Measurements from ENCODE around the gene SLC27A6.

Gene SLC27A6

GRCh38 chr5:129082225-129083136 lies 117.2 kb downstream of the SLC27A6 start:
- Histone ChIP-seq H4K20me1 (ENCODE audit: insufficient read depth, low read length) (no peaks in the 10 kb centered on the region), H2AFZ (ENCODE audit: low read depth, low read length) (no peak overlapping the region), H3K36me3 (replicated peaks; ENCODE audit: low read depth, low read length) (no peaks in the 10 kb centered on the region), H3K79me2 (ENCODE audit: low read length) (no peaks in the 10 kb centered on the region), H3K9ac (ENCODE audit: low read length) (no peak overlapping the region), H3K27ac (ENCODE audit: low read length) (no peak overlapping the region), H3K4me2 (ENCODE audit: low read length) (no peak overlapping the region), H3K4me1 (ENCODE audit: low read length) (no peaks in the 10 kb centered on the region), H3K27me3 (ENCODE audit: low read depth, low read length) (no peaks in the 10 kb centered on the region), H3K4me3 (ENCODE audit: low read length) (no peak overlapping the region), H3K9me3 (ENCODE audit: insufficient read depth, low read length) (no peaks in the 10 kb centered on the region)
- TF ChIP-seq CTCF (IDR thresholded peaks at IDR 0.05; ENCODE audit: low read depth, low read length), result no peak
- no peak for TF ChIP-seq EZH2phosphoT487 (IDR thresholded peaks at IDR 0.05; ENCODE audit: low read depth)

Measured in OCI-LY3 (cell line).